RWPE1 (cell line): Measurements from ENCODE around the gene ARHGAP30.

Source experiments
- CTCF ChIA-PET: fragments of 350-600 bp; sonication (Branson Sonifier 250); formaldehyde crosslinking; extraction: SDS; loops from one replicate; lab custom pipeline; 2021; lab: Yijun Ruan, JAX
- POLR2A ChIA-PET: fragments of 400-600 bp; formaldehyde crosslinking; extraction: SDS; loops from one replicate; lab custom pipeline; 2020; ENCODE audit warnings: antibody characterized with exemption; ENCODE audit not compliant: low non-redundant PET; lab: Yijun Ruan, JAX
- DNase-seq: peaks from one replicate; pipeline ENCODE4 v3.0.0; 2012; ENCODE audit warnings: low spot score
- H3K27ac ChIP-seq: fragments of 450-650 bp; 2 replicates; pipeline ENCODE4 v1.5.1; 2017
- CTCF ChIP-seq: fragments of 450-650 bp; conservative IDR thresholded peaks from 2 replicates; pipeline ENCODE4 v1.5.1; 2017; ENCODE audit warnings: low read depth, mild to moderate bottlenecking

The ARHGAP30 gene

GRCh38 chr1:161013131-161013487 is 56.6 kb downstream of the ARHGAP30 start:
- POLR2A ChIA-PET = interaction anchor here (0.6 kb wide), 1 partner anchor 32 kb away, joined by 5 read pairs; no protein-coding TSS in a partner anchor

GRCh38 chr1:161012420-161012819 is 57.3 kb downstream of the ARHGAP30 start:
- no peak overlapping the region for H3K27ac ChIP-seq
- no peak for TF ChIP-seq CTCF
- ChIA-PET POLR2A (no interaction called here), CTCF (no interaction called here)
- DNase-seq = no peak

More at GRCh38 chr1:161013131-161013487, 56.6 kb downstream of the ARHGAP30 start:
- no peak for DNase-seq
- H3K27ac ChIP-seq = peak overlapping the region; percentile 90
- TF ChIP-seq CTCF = no peak
- CTCF ChIA-PET = interaction anchor here (0.6 to 0.9 kb wide), 4 partner anchors 48 to 190 kb away, joined by 3 to 5 read pairs (median 3); no protein-coding TSS in a partner anchor

GRCh38 chr1:161009602-161010211 is 60.0 kb downstream of the ARHGAP30 start:
- ChIA-PET POLR2A (no interaction called here), CTCF (interaction anchor here (0.6 kb wide), 1 partner anchor 57 kb away, joined by 3 read pairs; no protein-coding TSS in a partner anchor)
- no peak for DNase-seq
- no peak for TF ChIP-seq CTCF
- no peak overlapping the region for H3K27ac ChIP-seq

- DNase-seq = no peak
- ChIA-PET CTCF (interaction anchor here (0.6 kb wide), 1 partner anchor 58 kb away, joined by 3 read pairs; no protein-coding TSS in a partner anchor), POLR2A (no interaction called here)
- no peak for TF ChIP-seq CTCF
- no peak overlapping the region for H3K27ac ChIP-seq
These were observed 60.7 kb downstream of the ARHGAP30 start for GRCh38 chr1:161008869-161009510.

- no peak for TF ChIP-seq CTCF
- no peak overlapping the region for H3K27ac ChIP-seq
- CTCF ChIA-PET = interaction anchor here (0.6 kb wide), 1 partner anchor 9 kb away, joined by 5 read pairs; no protein-coding TSS in a partner anchor
- no peak for DNase-seq
- POLR2A ChIA-PET = interaction anchor here (0.6 kb wide), 1 partner anchor 50 kb away, joined by 3 read pairs; no protein-coding TSS in a partner anchor
These were observed 62.3 kb downstream of the ARHGAP30 start for GRCh38 chr1:161007369-161007768.

GRCh38 chr1:161006563-161006962 is 63.1 kb downstream of the ARHGAP30 start:
- TF ChIP-seq CTCF = no peak
- H3K27ac ChIP-seq = no peak overlapping the region
- ChIA-PET POLR2A (no interaction called here), CTCF (no interaction called here)
- no peak for DNase-seq
